SJCRH30 (cell line): ENCODE measurements around the gene UBR3. TPM values are rescaled to one million over a fixed set of nuclear protein-coding genes. Genes with fewer than 3 reads are reported as not detected.

ENCODE experiments used
- DNase-seq, 2 experiments: peaks; one replicate each; pipeline ENCODE4 v3.0.0-alpha.2; 2015 to 2020
- H3K27ac ChIP-seq: fragments of 250-450 bp; sonication (Bioruptor Pico); 2 replicates; pipeline ENCODE4 v1.5.1; 2020; ENCODE audit warnings: mild to moderate bottlenecking, moderate library complexity
- H3K27me3 ChIP-seq: fragments of 250-450 bp; sonication (Bioruptor Pico); 2 replicates; pipeline ENCODE4 v1.5.1; 2020; ENCODE audit warnings: mild to moderate bottlenecking, moderate library complexity
- H3K36me3 ChIP-seq: fragments of 250-450 bp; sonication (Bioruptor Pico); 2 replicates; pipeline ENCODE4 v1.5.1; 2020; ENCODE audit warnings: mild to moderate bottlenecking, moderate library complexity
- H3K4me1 ChIP-seq: fragments of 250-450 bp; sonication (Bioruptor Pico); 2 replicates; pipeline ENCODE4 v1.5.1; 2020; ENCODE audit warnings: mild to moderate bottlenecking, moderate library complexity
- H3K4me3 ChIP-seq: fragments of 250-450 bp; sonication (Bioruptor Pico); 2 replicates; pipeline ENCODE4 v1.5.1; 2020; ENCODE audit warnings: mild to moderate bottlenecking, moderate library complexity
- H3K9me3 ChIP-seq: fragments of 250-450 bp; sonication (Bioruptor Pico); replicated peaks from 2 replicates; pipeline ENCODE4 v1.5.1; 2020; ENCODE audit warnings: mild to moderate bottlenecking, moderate library complexity
- total RNA-seq: library from RNA; depleted of rRNA; stranded (reverse); fragments of >200 nt; shearing (Covaris generic); gene quantifications from 2 replicates; pipeline ENCODE4 v1.2.3, GENCODE V29; 2014

The UBR3 gene
- total RNA-seq, 1 experiment from 2014 or later: 31.4 TPM

GRCh38 chr2:169968743-169969142 is 141.5 kb downstream of the UBR3 start:
- Histone ChIP-seq H3K4me3 (no peak overlapping the region), H3K9me3 (no peaks in the 10 kb centered on the region), H3K27me3 (no peaks in the 10 kb centered on the region), H3K36me3 (peaks cover 8% of the 10 kb centered on the region; the same call in 1 of the 2 replicates), H3K27ac (no peak overlapping the region), H3K4me1 (no peaks in the 10 kb centered on the region)
- no peak for DNase-seq

- H3K4me3 ChIP-seq: no peak overlapping the region
- H3K27me3 ChIP-seq: no peaks in the 10 kb centered on the region
- no peak overlapping the region for H3K27ac ChIP-seq
- no peaks in the 10 kb centered on the region for H3K36me3 ChIP-seq
- no peaks in the 10 kb centered on the region for H3K4me1 ChIP-seq
- DNase-seq: no peak
- H3K9me3 ChIP-seq: peaks cover 9% of the 10 kb centered on the region; the same call in 1 of the 2 replicates
Observed at GRCh38 chr2:169975221-169975620, 148.0 kb downstream of the UBR3 start.

GRCh38 chr2:169976335-169976851 is 149.1 kb downstream of the UBR3 start:
- Histone ChIP-seq H3K27ac (no peak overlapping the region), H3K27me3 (no peaks in the 10 kb centered on the region), H3K4me1 (no peaks in the 10 kb centered on the region), H3K36me3 (no peaks in the 10 kb centered on the region), H3K4me3 (no peak overlapping the region), H3K9me3 (peaks cover 9% of the 10 kb centered on the region; the same call in 1 of the 2 replicates)
- no peak for DNase-seq

- DNase-seq: no peak
- H3K27me3 ChIP-seq: no peaks in the 10 kb centered on the region
- H3K27ac ChIP-seq: no peak overlapping the region
- H3K9me3 ChIP-seq: peaks cover 9% of the 10 kb centered on the region; the same call in 1 of the 2 replicates
- no peaks in the 10 kb centered on the region for H3K4me1 ChIP-seq
- H3K4me3 ChIP-seq: no peak overlapping the region
- no peaks in the 10 kb centered on the region for H3K36me3 ChIP-seq
Observed at GRCh38 chr2:169977530-169977929, 150.3 kb downstream of the UBR3 start.

- H3K27me3 ChIP-seq: no peaks in the 10 kb centered on the region
- H3K27ac ChIP-seq: no peak overlapping the region
- DNase-seq: no peak
- H3K4me1 ChIP-seq: no peaks in the 10 kb centered on the region
- H3K9me3 ChIP-seq: peaks cover 9% of the 10 kb centered on the region; the same call in 1 of the 2 replicates
- H3K4me3 ChIP-seq: no peak overlapping the region
- H3K36me3 ChIP-seq: no peaks in the 10 kb centered on the region
Observed at GRCh38 chr2:169978402-169979017, 151.3 kb downstream of the UBR3 start.

- Histone ChIP-seq H3K27ac (no peak overlapping the region), H3K27me3 (no peaks in the 10 kb centered on the region), H3K36me3 (no peaks in the 10 kb centered on the region), H3K9me3 (peaks cover 9% of the 10 kb centered on the region; the same call in 1 of the 2 replicates), H3K4me3 (no peak overlapping the region), H3K4me1 (no peaks in the 10 kb centered on the region)
- no peak for DNase-seq
Observed at GRCh38 chr2:169979025-169979424, 151.8 kb downstream of the UBR3 start.

- peaks cover 9% of the 10 kb centered on the region; the same call in 1 of the 2 replicates for H3K9me3 ChIP-seq
- no peak overlapping the region for H3K4me3 ChIP-seq
- H3K4me1 ChIP-seq: no peaks in the 10 kb centered on the region
- H3K27me3 ChIP-seq: no peaks in the 10 kb centered on the region
- H3K36me3 ChIP-seq: no peaks in the 10 kb centered on the region
- H3K27ac ChIP-seq: no peak overlapping the region
- DNase-seq: no peak
Observed at GRCh38 chr2:169980001-169980400, 152.7 kb downstream of the UBR3 start.

GRCh38 chr2:169980643-169981042 is 153.4 kb downstream of the UBR3 start:
- DNase-seq: no peak
- no peak overlapping the region for H3K4me3 ChIP-seq
- H3K9me3 ChIP-seq: peaks cover 9% of the 10 kb centered on the region; the same call in 1 of the 2 replicates
- H3K36me3 ChIP-seq: no peaks in the 10 kb centered on the region
- H3K27me3 ChIP-seq: no peaks in the 10 kb centered on the region
- no peaks in the 10 kb centered on the region for H3K4me1 ChIP-seq
- H3K27ac ChIP-seq: no peak overlapping the region

- Histone ChIP-seq H3K4me1 (no peaks in the 10 kb centered on the region), H3K27me3 (no peaks in the 10 kb centered on the region), H3K36me3 (no peaks in the 10 kb centered on the region; the same call in 1 of the 2 replicates), H3K27ac (no peak overlapping the region), H3K9me3 (no peaks in the 10 kb centered on the region), H3K4me3 (no peak overlapping the region)
- no peak for DNase-seq
Observed at GRCh38 chr2:169982929-169983328, 155.7 kb downstream of the UBR3 start.

- DNase-seq: no peak
- Histone ChIP-seq H3K36me3 (no peaks in the 10 kb centered on the region; the same call in 1 of the 2 replicates), H3K9me3 (no peaks in the 10 kb centered on the region), H3K4me3 (no peak overlapping the region), H3K27ac (no peak overlapping the region), H3K27me3 (no peaks in the 10 kb centered on the region), H3K4me1 (no peaks in the 10 kb centered on the region)
Observed at GRCh38 chr2:169983506-169983905, 156.3 kb downstream of the UBR3 start.

- Histone ChIP-seq H3K27me3 (no peaks in the 10 kb centered on the region), H3K27ac (no peak overlapping the region), H3K4me1 (no peaks in the 10 kb centered on the region), H3K4me3 (no peak overlapping the region), H3K9me3 (no peaks in the 10 kb centered on the region), H3K36me3 (no peaks in the 10 kb centered on the region; the same call in 1 of the 2 replicates)
- DNase-seq: no peak
Observed at GRCh38 chr2:169984145-169984544, 156.9 kb downstream of the UBR3 start.

GRCh38 chr2:169994752-169995151 is 167.5 kb downstream of the UBR3 start:
- no peak overlapping the region for H3K4me3 ChIP-seq
- H3K4me1 ChIP-seq: no peaks in the 10 kb centered on the region
- DNase-seq: no peak
- H3K9me3 ChIP-seq: no peaks in the 10 kb centered on the region
- no peak overlapping the region for H3K27ac ChIP-seq
- peaks cover 3% of the 10 kb centered on the region; the same call in 1 of the 2 replicates for H3K36me3 ChIP-seq
- H3K27me3 ChIP-seq: no peaks in the 10 kb centered on the region

GRCh38 chr2:169997140-169997887 is 170.1 kb downstream of the UBR3 start:
- Histone ChIP-seq H3K36me3 (peaks cover 10% of the 10 kb centered on the region), H3K4me3 (no peak overlapping the region), H3K27ac (no peak overlapping the region), H3K9me3 (no peaks in the 10 kb centered on the region), H3K27me3 (no peaks in the 10 kb centered on the region), H3K4me1 (no peaks in the 10 kb centered on the region)
- DNase-seq: no peak

GRCh38 chr2:169999054-169999453 is 171.8 kb downstream of the UBR3 start:
- Histone ChIP-seq H3K9me3 (no peaks in the 10 kb centered on the region), H3K27me3 (no peaks in the 10 kb centered on the region), H3K36me3 (peaks cover 10% of the 10 kb centered on the region), H3K27ac (no peak overlapping the region), H3K4me1 (no peaks in the 10 kb centered on the region), H3K4me3 (no peak overlapping the region)
- DNase-seq: no peak

GRCh38 chr2:170002096-170002495 is 174.8 kb downstream of the UBR3 start:
- Histone ChIP-seq H3K27me3 (no peaks in the 10 kb centered on the region), H3K4me3 (no peak overlapping the region), H3K27ac (no peak overlapping the region), H3K36me3 (peaks cover 12% of the 10 kb centered on the region), H3K4me1 (no peaks in the 10 kb centered on the region), H3K9me3 (no peaks in the 10 kb centered on the region)
- DNase-seq: no peak
